ENCODE data around the gene VTI1B. TPM values are rescaled to one million over a fixed set of nuclear protein-coding genes. Genes with fewer than 3 reads are reported as not detected.
A peak's percentile ranks its signal among the peaks of the same experiment; 100 is the strongest.
"Not testable (repeated sequence)": the region's sequence is repeated elsewhere in the genome, so short reads cannot be mapped to it uniquely, and the experiment has no call there.

Gene VTI1B
- total RNA-seq, 1 experiment from 2014 or later, result 57.5 TPM

- H3K36me3 Mint-ChIP-seq (ENCODE audit: insufficient read depth, unreplicated experiment), result no peaks in the 10 kb centered on the region
- no peak overlapping the region for H3K27ac Mint-ChIP-seq (ENCODE audit: low read depth, unreplicated experiment)
- no peak for DNase-seq (ENCODE audit: unreplicated experiment)
- TF ChIP-seq, protein P1, sequence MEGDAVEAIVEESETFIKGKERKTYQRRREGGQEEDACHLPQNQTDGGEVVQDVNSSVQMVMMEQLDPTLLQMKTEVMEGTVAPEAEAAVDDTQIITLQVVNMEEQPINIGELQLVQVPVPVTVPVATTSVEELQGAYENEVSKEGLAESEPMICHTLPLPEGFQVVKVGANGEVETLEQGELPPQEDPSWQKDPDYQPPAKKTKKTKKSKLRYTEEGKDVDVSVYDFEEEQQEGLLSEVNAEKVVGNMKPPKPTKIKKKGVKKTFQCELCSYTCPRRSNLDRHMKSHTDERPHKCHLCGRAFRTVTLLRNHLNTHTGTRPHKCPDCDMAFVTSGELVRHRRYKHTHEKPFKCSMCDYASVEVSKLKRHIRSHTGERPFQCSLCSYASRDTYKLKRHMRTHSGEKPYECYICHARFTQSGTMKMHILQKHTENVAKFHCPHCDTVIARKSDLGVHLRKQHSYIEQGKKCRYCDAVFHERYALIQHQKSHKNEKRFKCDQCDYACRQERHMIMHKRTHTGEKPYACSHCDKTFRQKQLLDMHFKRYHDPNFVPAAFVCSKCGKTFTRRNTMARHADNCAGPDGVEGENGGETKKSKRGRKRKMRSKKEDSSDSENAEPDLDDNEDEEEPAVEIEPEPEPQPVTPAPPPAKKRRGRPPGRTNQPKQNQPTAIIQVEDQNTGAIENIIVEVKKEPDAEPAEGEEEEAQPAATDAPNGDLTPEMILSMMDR (IDR thresholded peaks at IDR 0.05; ENCODE audit: unreplicated experiment), result no peak
- intact Hi-C loops (cut with micrococcal nuclease), result loop anchor here (5.0 kb wide), 1 partner anchor 215 kb away; the partner anchor contains the start of genes RAD51B and ZFYVE26
- H3K9me3 Mint-ChIP-seq (ENCODE audit: unreplicated experiment), result no peaks in the 10 kb centered on the region
- no peaks in the 10 kb centered on the region for H3K27me3 Mint-ChIP-seq (ENCODE audit: insufficient read depth, unreplicated experiment)
- CTCF ChIA-PET, result no interaction called here
- no TSS peak for BruUV-seq (replicated peaks)
- peaks cover 13% of the 10 kb centered on the region for H3K4me1 Mint-ChIP-seq (ENCODE audit: insufficient read depth, unreplicated experiment)
- H3K4me3 Mint-ChIP-seq (ENCODE audit: unreplicated experiment), result no peak overlapping the region
- POLR2A ChIA-PET, result interaction anchor here (0.7 to 4.6 kb wide), 4 partner anchors 11 to 72 kb away, joined by 3 to 23 read pairs (median 11); partner anchors contain the start of genes ARG2 and VTI1B
These were observed 72.4 kb downstream of the VTI1B start for GRCh38 chr14:67602076-67602475.

DNA sequence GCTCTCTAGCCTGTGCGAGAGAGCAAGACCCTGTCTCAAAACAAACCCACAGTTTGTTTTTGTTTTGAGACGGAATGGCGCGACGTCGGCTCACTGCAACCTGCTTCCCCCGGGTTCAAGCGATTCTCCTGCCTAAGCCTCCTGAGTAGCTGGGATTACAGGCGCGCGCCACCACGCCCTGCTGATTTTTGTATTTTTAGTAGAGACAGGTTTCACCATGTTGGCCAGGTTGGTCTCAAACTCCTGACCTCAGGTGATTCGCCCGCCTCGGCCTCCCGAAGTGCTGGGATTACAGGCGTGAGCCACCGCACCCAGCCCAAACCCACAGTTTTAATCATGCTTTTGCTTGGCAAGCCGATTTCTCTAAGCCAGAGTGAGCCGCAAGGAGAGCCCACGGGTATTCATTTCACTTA, 73.9 kb downstream of the VTI1B start:
- BruUV-seq (replicated peaks); H3K36me3 Mint-ChIP-seq (ENCODE audit: insufficient read depth, unreplicated experiment); DNase-seq (ENCODE audit: unreplicated experiment); H3K9me3 Mint-ChIP-seq (ENCODE audit: unreplicated experiment); H3K27me3 Mint-ChIP-seq (ENCODE audit: insufficient read depth, unreplicated experiment): not testable (repeated sequence)
- POLR2A ChIA-PET, result interaction anchor here (0.6 to 4.6 kb wide), 21 partner anchors 10 to 241 kb away, joined by 3 to 23 read pairs (median 5); partner anchors contain the start of genes ARG2, ATP6V1D, PLEKHH1 and RDH11
- intact Hi-C loops (cut with micrococcal nuclease), result loop anchor here (2.0 to 5.0 kb wide), 2 partner anchors 94 to 217 kb away; partner anchors contain the start of genes RAD51B, RDH11 and ZFYVE26
- peak overlapping the region; percentile 79 for H3K27ac Mint-ChIP-seq (ENCODE audit: low read depth, unreplicated experiment)
- CTCF ChIA-PET, result interaction anchor here (0.7 to 3.0 kb wide), 12 partner anchors 10 to 103 kb away, joined by 3 to 13 read pairs (median 4); no protein-coding TSS in a partner anchor
- H3K4me1 Mint-ChIP-seq (ENCODE audit: insufficient read depth, unreplicated experiment), result peaks cover 13% of the 10 kb centered on the region
- peak overlapping the region; percentile 96 for H3K4me3 Mint-ChIP-seq (ENCODE audit: unreplicated experiment)

DNA sequence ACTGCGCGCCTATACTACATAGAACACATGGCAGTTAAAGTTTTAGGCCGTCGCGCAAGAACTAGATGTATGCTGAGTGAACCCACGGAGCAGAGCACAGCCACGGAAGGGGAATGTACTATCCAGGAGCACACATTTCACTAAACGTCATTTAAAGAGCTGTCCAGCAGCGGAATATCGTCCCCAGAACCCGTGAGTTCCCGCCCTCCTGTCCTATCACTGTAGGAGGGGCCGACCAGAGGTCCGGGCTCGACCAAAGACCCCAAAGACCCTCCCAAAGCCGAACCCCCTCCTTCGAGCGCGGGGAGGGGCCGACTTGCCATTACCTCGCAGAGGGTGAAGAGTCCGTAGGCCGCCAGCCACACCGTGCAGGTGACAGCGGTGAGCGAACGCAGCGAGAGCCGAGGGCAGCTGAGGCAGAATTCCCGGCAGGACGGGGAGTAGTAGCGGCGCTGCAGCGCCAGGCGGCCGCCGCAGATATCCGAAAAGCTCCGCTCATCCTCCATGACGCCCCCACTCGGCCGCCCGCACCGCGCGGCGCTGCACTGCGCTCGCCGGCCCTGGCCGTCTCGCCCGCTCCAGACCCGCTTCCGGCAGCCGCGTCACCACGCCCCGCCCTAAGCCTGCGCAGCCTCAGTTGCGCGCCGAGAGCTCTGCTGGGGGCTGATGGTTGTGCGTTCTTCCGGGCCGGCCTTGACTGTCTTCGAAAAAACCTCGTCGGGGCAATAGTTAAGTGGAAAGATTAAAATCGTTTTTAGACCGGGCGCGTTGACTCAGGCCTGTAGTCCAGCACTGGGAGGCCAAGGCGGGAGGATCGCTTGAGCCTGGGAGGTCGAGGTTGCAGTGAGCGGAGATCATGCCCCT, 74.5 kb downstream of the VTI1B start, which contains the start of gene PIGH:
PIGH (minus strand) TSS at position 571 of the 864 bp plus-strand sequence; CDS start at position 506, 65 bp downstream.
- intact Hi-C loops (cut with micrococcal nuclease), result loop anchor here (2.0 to 5.0 kb wide), 2 partner anchors 95 to 217 kb away; partner anchors contain the start of genes RAD51B, RDH11 and ZFYVE26
- Mint-ChIP-seq H3K27me3 (ENCODE audit: insufficient read depth, unreplicated experiment) (no peaks in the 10 kb centered on the region), H3K4me1 (ENCODE audit: insufficient read depth, unreplicated experiment) (peaks cover 13% of the 10 kb centered on the region), H3K4me3 (ENCODE audit: unreplicated experiment) (peak within 1 kb of the TSS; percentile 96), H3K36me3 (ENCODE audit: insufficient read depth, unreplicated experiment) (no peaks in the 10 kb centered on the region), H3K27ac (ENCODE audit: low read depth, unreplicated experiment) (peak within 1 kb of the TSS; percentile 79), H3K9me3 (ENCODE audit: unreplicated experiment) (no peaks in the 10 kb centered on the region)
- peak; percentile 81 for DNase-seq (ENCODE audit: unreplicated experiment)
- POLR2A ChIA-PET, result interaction anchor here (0.6 to 4.6 kb wide), 25 partner anchors 9 to 240 kb away, joined by 3 to 23 read pairs (median 4); partner anchors contain the start of genes ARG2, ATP6V1D, EIF2S1 and PLEKHH1
- BruUV-seq (replicated peaks), result no TSS peak
- TF ChIP-seq, protein P1 (IDR thresholded peaks at IDR 0.05; ENCODE audit: unreplicated experiment), result peak; percentile 60
- CTCF ChIA-PET, result interaction anchor here (0.7 to 3.0 kb wide), 13 partner anchors 9 to 174 kb away, joined by 3 to 13 read pairs (median 4); no protein-coding TSS in a partner anchor

Other genes with a start within 250 kb of the VTI1B start
- gene TMEM229B, start 185.9 kb downstream of the VTI1B start, total RNA-seq (2022), result 0.17 and 0.37 TPM in 2 replicates
- 5.8 and 6.0 TPM in 2 replicates for gene PLEKHH1, start 141.3 kb downstream of the VTI1B start, total RNA-seq (2022)
- 13.8 and 18.9 TPM in 2 replicates for gene PIGH, start 74.4 kb downstream of the VTI1B start, total RNA-seq (2022)
- gene ARG2, start 54.7 kb downstream of the VTI1B start, total RNA-seq (2022), result 11.7 and 17.6 TPM in 2 replicates
- gene RDH11, start 21.1 kb upstream of the VTI1B start, total RNA-seq (2022), result 40.9 and 53.5 TPM in 2 replicates
- gene RDH12, start 27.3 kb upstream of the VTI1B start, total RNA-seq (2022), result not detected in 2 replicates
- gene ZFYVE26, start 142.0 kb upstream of the VTI1B start, total RNA-seq (2022), result 11.9 and 18.1 TPM in 2 replicates
- gene RAD51B, start 145.1 kb upstream of the VTI1B start, total RNA-seq (2022), result 14.6 and 21.3 TPM in 2 replicates